Heart right ventricle (tissue), 16 donors: Measurements from ENCODE around the gene OSM. TPM values are rescaled to one million over a fixed set of nuclear protein-coding genes. Genes with fewer than 3 reads are reported as not detected.
A peak's percentile ranks its signal among the peaks of the same experiment; 100 is the strongest.

Experiments
- ATAC-seq, 8 donors: fragments of 200-7000 bp; cut with Tn5 transposase; one replicate each; pipeline ENCODE4 v1.9.1; 2020; ENCODE audit warnings: mild to moderate bottlenecking in 8 of 8, moderate library complexity in 8 of 8, moderate number of reproducible peaks in 1 of 8
- DNase-seq, 2 donors: peaks; one replicate each; pipeline ENCODE4 v3.0.0-alpha.2; 2020
- H3K27ac ChIP-seq, 10 donors: fragments of 200-600 bp; sonication (generic) in 2 of 10; one replicate each; pipeline versions ENCODE4 v1.5.0 to v1.8.0; 2020 to 2022; ENCODE audit warnings: mild to moderate bottlenecking in 3 of 10
- H3K27me3 ChIP-seq, 7 donors: fragments of 200-600 bp; one replicate each; pipeline ENCODE4 v1.8.0; 2021 to 2022; ENCODE audit warnings: mild to moderate bottlenecking in 2 of 7
- H3K36me3 ChIP-seq, 9 donors: fragments of 200-600 bp; sonication (generic) in 1 of 9; one replicate each; pipeline versions ENCODE4 v1.5.0 to v1.8.0; 2020 to 2022; ENCODE audit warnings: mild to moderate bottlenecking in 2 of 9
- H3K4me1 ChIP-seq, 9 donors: fragments of 200-600 bp; sonication (generic) in 1 of 9; one replicate each; pipeline versions ENCODE4 v1.5.0 to v1.8.0; 2020 to 2022; ENCODE audit warnings: mild to moderate bottlenecking in 4 of 9
- H3K4me3 ChIP-seq, 10 donors: fragments of 200-600 bp; sonication (generic) in 2 of 10; one replicate each; pipeline versions ENCODE4 v1.5.0 to v1.8.0; 2020 to 2022; ENCODE audit warnings: mild to moderate bottlenecking in 7 of 10, moderate library complexity in 2 of 10
- H3K9me3 ChIP-seq, 11 donors: fragments of 200-600 bp in 10 of 11; sonication (generic) in 2 of 11; one replicate each; pipeline versions ENCODE4 v1.5.0 to v1.8.0; 2013 to 2022; ENCODE audit warnings: mild to moderate bottlenecking in 2 of 11, control low read depth in 1 of 11, moderate library complexity in 1 of 11
- WGBS, 2 donors: extraction: QIAGEN DNeasy Blood & Tissue Kit; methylation state at CpG; one replicate each; pipeline ENCODE4 v1.1.7; 2013; ENCODE audit warnings: inconsistent platforms in 1 of 2; 5-methylcytosine and 5-hydroxymethylcytosine counted together
- intact Hi-C, 10 donors: fragments of 100-400 bp; cut with DNase I; formaldehyde crosslinking; loops; one replicate each; pipeline versions ENCODE4 v1.11.1 to v1.14.2; 2022
- polyA plus RNA-seq, 2 donors: library from polyadenylated mRNA; stranded (reverse); fragments of 200-250 nt; gene quantifications; one replicate each; pipeline ENCODE4 v1.2.3, GENCODE V29; 2013
- total RNA-seq, 10 donors: library from RNA; stranded (reverse); fragmentation: NEBNext Ultra II Directional in 3 of 10; extraction: Animal tissue kit (Norgen Biotek cat#: 25700) in 3 of 10; gene quantifications; one replicate each; pipeline versions ENCODE4 v1.2.1 to v1.2.4, GENCODE V29; 2021 to 2023
- TF ChIP-seq, protein P1 (sequence below), 9 donors: fragments of 200-600 bp; sonication (generic) in 2 of 9; IDR thresholded peaks; one replicate each; pipeline versions ENCODE4 v1.5.0 to v1.8.0; 2021 to 2022; ENCODE audit warnings: antibody characterized with exemption in 9 of 9, mild to moderate bottlenecking in 5 of 9, moderate library complexity in 1 of 9
- donor health status: Arrhythmogenic right ventricular cardiomyopathy.
- donor health status: ischemic (EF 13 %, LVEDD 7.1; RV severe dilation, severe dysfunction).
- donor health status: healthy with polysubstance abuse.
- donor health status: DM: no; HTN: yes; CAD: no.
- donor health status: DM: no; HTN: no; CAD: no.
- donor health status: ischemic (EF 25% LVEDD 6.9; RV normal size, moderate dysfunction).
- donor health status: ischemic (EF 25% LVEDD 5.7; RV mildly dilated, moderate dysfunction).
- donor health status: healthy.
- donor health status: DM: yes; HTN: yes; CAD: no.
- donor health status: Ischemic cardiomyopathy.
- donor health status: ischemic (EF 35%, LVEDD 5.7; RV mildly dilated, moderate dysfunction).
- donor health status: nonischemic (EF 11% LVEDD 7.7; RV severe dilation, severe dysfunction).
- donor health status: DM: yes; HTN: yes; CAD: no.
- donor health status: PGD.
- donor health status: ischemic (EF 29% LVEDD 5.4; RV normal size, mild dysfunction).
- donor health status: nonischemic (EF 23%, LVEDD 6.1; RV moderate dilation, normal function).

The OSM gene
- total and polyA plus RNA-seq, 12 donors, result 0.20 to 2.8 (median 0.41) TPM; not detected in 3

DNA sequence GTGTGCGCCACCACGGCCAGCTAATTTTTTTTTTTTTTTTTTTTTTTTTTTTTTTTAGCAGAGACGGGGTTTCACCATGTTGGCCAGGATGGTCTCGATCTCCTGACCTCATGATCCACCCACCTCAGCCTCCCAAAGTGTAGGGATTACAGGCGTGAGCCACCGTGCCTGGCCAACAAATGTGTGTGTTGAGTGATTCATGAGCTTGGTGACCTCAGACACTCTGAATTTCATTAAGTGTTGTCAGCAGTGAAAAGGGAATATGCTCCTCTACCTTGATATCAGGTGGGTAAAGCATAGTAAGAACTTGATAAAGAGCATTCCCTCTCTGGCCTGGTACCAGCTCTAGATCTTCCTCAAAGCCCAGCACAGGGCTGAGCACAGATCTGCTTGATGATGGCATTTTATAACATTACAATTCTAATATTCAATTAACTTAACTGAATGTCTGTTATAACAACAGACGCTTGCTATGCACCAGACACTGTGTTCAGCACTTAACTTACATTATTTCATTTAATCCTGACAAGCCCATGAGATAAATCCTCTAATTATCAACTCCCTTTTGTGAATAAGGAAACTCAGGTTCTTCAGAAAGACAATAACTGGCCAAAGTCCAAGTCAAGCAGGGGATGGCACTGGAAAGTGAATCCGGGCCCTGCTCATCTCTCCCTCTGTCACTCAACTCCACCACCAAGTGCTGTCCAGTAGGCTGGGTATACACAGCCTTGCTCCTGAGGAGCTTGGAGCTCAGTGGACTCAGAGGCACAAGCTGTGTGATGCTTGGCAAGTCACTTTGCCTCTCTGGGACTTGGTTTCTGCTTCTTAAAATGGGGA, 47.1 kb upstream of the OSM start:
- no peak overlapping the region for H3K4me3 ChIP-seq
- ATAC-seq, result no peak
- H3K4me1 ChIP-seq, result peaks cover 35 to 100% (median 76%) of the 10 kb centered on the region in 9 donors
- 83 to 88% methylated on average over 5 to 6 of the region's 8 CpGs for WGBS, 2 donors
- H3K27ac ChIP-seq, result peak overlapping the region in 2 of 10 donors; percentile 4 to 8
- TF ChIP-seq, protein P1, sequence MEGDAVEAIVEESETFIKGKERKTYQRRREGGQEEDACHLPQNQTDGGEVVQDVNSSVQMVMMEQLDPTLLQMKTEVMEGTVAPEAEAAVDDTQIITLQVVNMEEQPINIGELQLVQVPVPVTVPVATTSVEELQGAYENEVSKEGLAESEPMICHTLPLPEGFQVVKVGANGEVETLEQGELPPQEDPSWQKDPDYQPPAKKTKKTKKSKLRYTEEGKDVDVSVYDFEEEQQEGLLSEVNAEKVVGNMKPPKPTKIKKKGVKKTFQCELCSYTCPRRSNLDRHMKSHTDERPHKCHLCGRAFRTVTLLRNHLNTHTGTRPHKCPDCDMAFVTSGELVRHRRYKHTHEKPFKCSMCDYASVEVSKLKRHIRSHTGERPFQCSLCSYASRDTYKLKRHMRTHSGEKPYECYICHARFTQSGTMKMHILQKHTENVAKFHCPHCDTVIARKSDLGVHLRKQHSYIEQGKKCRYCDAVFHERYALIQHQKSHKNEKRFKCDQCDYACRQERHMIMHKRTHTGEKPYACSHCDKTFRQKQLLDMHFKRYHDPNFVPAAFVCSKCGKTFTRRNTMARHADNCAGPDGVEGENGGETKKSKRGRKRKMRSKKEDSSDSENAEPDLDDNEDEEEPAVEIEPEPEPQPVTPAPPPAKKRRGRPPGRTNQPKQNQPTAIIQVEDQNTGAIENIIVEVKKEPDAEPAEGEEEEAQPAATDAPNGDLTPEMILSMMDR (IDR thresholded peaks at IDR 0.05), result no peak
- no peaks in the 10 kb centered on the region for H3K9me3 ChIP-seq
- no peak for DNase-seq
- H3K36me3 ChIP-seq, result peaks cover 0 to 5% (median 0%) of the 10 kb centered on the region in 9 donors
- no peaks in the 10 kb centered on the region for H3K27me3 ChIP-seq
- intact Hi-C loops, result no loop called here

DNA sequence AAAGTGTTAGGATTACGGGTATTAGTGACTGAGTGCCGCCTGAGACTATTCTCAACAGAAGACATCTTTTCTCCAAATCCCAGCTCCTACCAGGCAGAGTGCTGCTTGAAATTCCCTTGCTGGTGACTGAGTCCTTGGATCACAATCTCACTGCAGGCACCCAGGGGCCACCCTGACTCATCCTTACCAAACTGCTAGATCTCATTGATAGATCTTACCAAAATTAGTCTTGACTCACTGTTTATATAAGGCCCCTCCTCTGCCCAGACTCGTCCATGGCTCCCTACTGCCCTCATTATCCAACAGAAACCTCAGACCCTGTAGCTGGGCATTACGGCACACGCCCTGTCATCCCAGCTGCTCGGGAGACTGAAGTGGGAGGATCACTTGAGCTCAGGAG, 45.4 kb upstream of the OSM start:
- Histone ChIP-seq H3K4me1 (peaks cover 34 to 100% (median 84%) of the 10 kb centered on the region in 9 donors), H3K36me3 (peaks cover 0 to 5% (median 0%) of the 10 kb centered on the region in 9 donors), H3K27me3 (no peaks in the 10 kb centered on the region), H3K9me3 (no peaks in the 10 kb centered on the region), H3K27ac (peak overlapping the region; percentile 22 to 92 (median 74)), H3K4me3 (no peak overlapping the region)
- 91 to 93% methylated on average over 6 of the region's 6 CpGs for WGBS, 2 donors
- no peak for DNase-seq
- intact Hi-C loops, result no loop called here
- no peak for ATAC-seq
- TF ChIP-seq, protein P1 (IDR thresholded peaks at IDR 0.05), result no peak

DNA sequence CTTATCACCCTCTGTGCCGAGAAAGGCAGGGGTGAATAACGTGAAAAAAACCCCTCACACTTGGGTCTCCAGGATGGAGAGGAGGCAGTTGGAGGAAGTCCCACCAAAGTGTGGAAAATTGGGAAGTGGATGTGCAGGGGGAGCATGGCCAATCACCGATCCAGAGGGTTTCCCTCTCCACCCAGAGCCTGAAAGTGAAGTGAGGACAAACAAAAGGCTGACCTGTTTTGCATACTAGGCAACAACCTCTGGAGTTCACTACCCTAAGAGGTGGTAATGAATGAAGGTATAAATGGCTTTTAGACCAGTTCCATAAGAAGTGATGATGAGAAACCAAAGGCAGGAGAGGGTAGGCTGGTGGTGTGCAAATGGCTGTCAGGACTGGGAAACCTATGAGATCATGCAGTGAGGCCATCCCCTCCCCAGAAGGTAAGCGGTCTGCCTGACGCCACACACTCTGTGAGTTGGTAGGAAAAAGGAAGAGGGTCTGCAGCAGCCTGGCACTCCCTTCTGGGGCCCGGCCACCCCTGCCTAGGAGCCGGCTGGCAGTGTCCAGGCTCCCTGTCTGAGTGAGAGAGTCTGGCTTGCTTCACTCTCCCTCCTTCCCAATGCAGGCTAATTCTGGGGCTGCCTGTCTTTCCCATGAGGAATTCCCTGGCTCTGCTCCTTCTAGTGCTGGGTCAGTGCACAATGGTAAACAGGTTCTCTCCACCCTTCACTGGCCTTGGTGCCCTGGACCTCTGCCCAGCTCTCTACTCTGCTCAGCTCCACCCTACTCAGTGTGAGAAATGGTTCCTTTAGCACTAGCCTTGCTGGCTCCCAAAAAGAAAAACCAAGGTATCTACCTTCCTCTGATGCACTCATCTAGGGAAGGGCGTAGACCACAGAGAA, 44.5 kb upstream of the OSM start:
- H3K4me3 ChIP-seq, result peak overlapping the region in 3 of 10 donors; percentile 5 to 12 (median 10)
- no peaks in the 10 kb centered on the region for H3K9me3 ChIP-seq
- TF ChIP-seq, protein P1 (IDR thresholded peaks at IDR 0.05), result no peak
- H3K4me1 ChIP-seq, result peaks cover 34 to 100% (median 92%) of the 10 kb centered on the region in 9 donors
- ATAC-seq, result peak; percentile 84 to 95 (median 93)
- H3K27me3 ChIP-seq, result no peaks in the 10 kb centered on the region
- intact Hi-C loops, result no loop called here
- peak; percentile 80 to 85 for DNase-seq
- peaks cover 0 to 5% (median 0%) of the 10 kb centered on the region in 9 donors for H3K36me3 ChIP-seq
- peak overlapping the region; percentile 31 to 92 (median 78) for H3K27ac ChIP-seq
- 24 to 27% methylated on average over 8 of the region's 8 CpGs for WGBS, 2 donors
